ENCODE results near the gene THUMPD2. TPM values are rescaled to one million over a fixed set of nuclear protein-coding genes. Genes with fewer than 3 reads are reported as not detected.

THUMPD2 gene
- 11.4 and 17.2 TPM in 2 replicates for total RNA-seq (2022)
- Bru-seq, nascent RNA = percentile 95 among the genes with signal in this experiment
- percentile 62 among the genes with signal in this experiment for BruChase-seq, experiment 1, labeled RNA remaining after a 6-hour chase
- percentile 81 among the genes with signal in this experiment for BruChase-seq, experiment 2, labeled RNA remaining after a 2-hour chase
- long read RNA-seq, transcript THUMPD2-204 (10 exons, 1,970 nt) = major isoform, 31 of 49 reads
- long read RNA-seq, partial matches to known transcripts = 5 of 49 reads
- long read RNA-seq, other reads (novel, unspliced or antisense) = 13 of 49 reads

GRCh38 chr2:39778775-39779340, at the start of gene THUMPD2:
Gene THUMPD2, minus strand, starts transcription at chr2:39779258. Its CDS starts 19 bp downstream, at chr2:39779239.
- Mint-ChIP-seq H3K4me3 (ENCODE audit: unreplicated experiment) (peak within 1 kb of the TSS; percentile 95), H3K27me3 (ENCODE audit: insufficient read depth, unreplicated experiment) (no peaks in the 10 kb centered on the region), H3K9me3 (ENCODE audit: unreplicated experiment) (no peaks in the 10 kb centered on the region), H3K27ac (ENCODE audit: low read depth, unreplicated experiment) (peak within 1 kb of the TSS; percentile 93), H3K4me1 (ENCODE audit: insufficient read depth, unreplicated experiment) (peaks cover 19% of the 10 kb centered on the region), H3K36me3 (ENCODE audit: insufficient read depth, unreplicated experiment) (peaks cover 7% of the 10 kb centered on the region)
- BruUV-seq (replicated peaks) = no TSS peak
- POLR2A ChIA-PET = interaction anchor here (1.6 to 2.0 kb wide), 2 partner anchors 9 to 96 kb away, joined by 3 to 4 read pairs; no protein-coding TSS in a partner anchor
- DNase-seq (ENCODE audit: unreplicated experiment) = peak; percentile 68
- intact Hi-C loops (cut with micrococcal nuclease) = no loop called here
- CTCF ChIA-PET = no interaction called here
- no peak for TF ChIP-seq CTCF (IDR thresholded peaks at IDR 0.05; ENCODE audit: unreplicated experiment)

- TF ChIP-seq CTCF (IDR thresholded peaks at IDR 0.05; ENCODE audit: unreplicated experiment) = no peak
- no peaks in the 10 kb centered on the region for H3K4me1 Mint-ChIP-seq (ENCODE audit: insufficient read depth, unreplicated experiment)
- H3K4me3 Mint-ChIP-seq (ENCODE audit: unreplicated experiment) = no peak overlapping the region
- no peak overlapping the region for H3K27ac Mint-ChIP-seq (ENCODE audit: low read depth, unreplicated experiment)
- no TSS peak for BruUV-seq (replicated peaks)
- no peak for DNase-seq (ENCODE audit: unreplicated experiment)
- CTCF ChIA-PET = no interaction called here
- POLR2A ChIA-PET = no interaction called here
- peaks cover 7% of the 10 kb centered on the region for H3K9me3 Mint-ChIP-seq (ENCODE audit: unreplicated experiment)
- no peaks in the 10 kb centered on the region for H3K36me3 Mint-ChIP-seq (ENCODE audit: insufficient read depth, unreplicated experiment)
- no peaks in the 10 kb centered on the region for H3K27me3 Mint-ChIP-seq (ENCODE audit: insufficient read depth, unreplicated experiment)
- intact Hi-C loops (cut with micrococcal nuclease) = no loop called here
Observed at GRCh38 chr2:39821871-39822270, 42.8 kb upstream of the THUMPD2 start.

GRCh38 chr2:39816845-39817244, 37.8 kb upstream of the THUMPD2 start:
- no peaks in the 10 kb centered on the region for H3K4me1 Mint-ChIP-seq (ENCODE audit: insufficient read depth, unreplicated experiment)
- BruUV-seq (replicated peaks) = no TSS peak
- no peak overlapping the region for H3K4me3 Mint-ChIP-seq (ENCODE audit: unreplicated experiment)
- no peaks in the 10 kb centered on the region for H3K36me3 Mint-ChIP-seq (ENCODE audit: insufficient read depth, unreplicated experiment)
- ChIA-PET POLR2A (no interaction called here), CTCF (no interaction called here)
- intact Hi-C loops (cut with micrococcal nuclease) = no loop called here
- no peak overlapping the region for H3K27ac Mint-ChIP-seq (ENCODE audit: low read depth, unreplicated experiment)
- H3K27me3 Mint-ChIP-seq (ENCODE audit: insufficient read depth, unreplicated experiment) = no peaks in the 10 kb centered on the region
- TF ChIP-seq CTCF (IDR thresholded peaks at IDR 0.05; ENCODE audit: unreplicated experiment) = no peak
- DNase-seq (ENCODE audit: unreplicated experiment) = no peak
- peaks cover 10% of the 10 kb centered on the region for H3K9me3 Mint-ChIP-seq (ENCODE audit: unreplicated experiment)

- intact Hi-C loops (cut with micrococcal nuclease) = no loop called here
- no TSS peak for BruUV-seq (replicated peaks)
- TF ChIP-seq CTCF (IDR thresholded peaks at IDR 0.05; ENCODE audit: unreplicated experiment) = no peak
- Mint-ChIP-seq H3K27me3 (ENCODE audit: insufficient read depth, unreplicated experiment) (no peaks in the 10 kb centered on the region), H3K4me3 (ENCODE audit: unreplicated experiment) (no peak overlapping the region), H3K36me3 (ENCODE audit: insufficient read depth, unreplicated experiment) (no peaks in the 10 kb centered on the region), H3K9me3 (ENCODE audit: unreplicated experiment) (peaks cover 10% of the 10 kb centered on the region), H3K27ac (ENCODE audit: low read depth, unreplicated experiment) (no peak overlapping the region), H3K4me1 (ENCODE audit: insufficient read depth, unreplicated experiment) (no peaks in the 10 kb centered on the region)
- no peak for DNase-seq (ENCODE audit: unreplicated experiment)
- ChIA-PET POLR2A (no interaction called here), CTCF (no interaction called here)
Observed at GRCh38 chr2:39816428-39816827, 37.4 kb upstream of the THUMPD2 start.
